Esophagus mucosa (tissue), 1 donor: Measurements from ENCODE around the gene PLOD1. TPM values are rescaled to one million over a fixed set of nuclear protein-coding genes. Genes with fewer than 3 reads are reported as not detected.
"Not testable (repeated sequence)": the region's sequence is repeated elsewhere in the genome, so short reads cannot be mapped to it uniquely, and the experiment has no call there.

ENCODE experiments used
- ATAC-seq: fragments of 200-7000 bp; cut with Tn5 transposase; one replicate; pipeline ENCODE4 v1.9.1; 2020
- total RNA-seq: library from RNA; stranded (reverse); gene quantifications from one replicate; pipeline ENCODE4 v1.2.4, GENCODE V29; 2023
- donor health status: DM: yes; HTN: yes; CAD: no.

The PLOD1 gene
- 26.5 TPM for total RNA-seq

DNA sequence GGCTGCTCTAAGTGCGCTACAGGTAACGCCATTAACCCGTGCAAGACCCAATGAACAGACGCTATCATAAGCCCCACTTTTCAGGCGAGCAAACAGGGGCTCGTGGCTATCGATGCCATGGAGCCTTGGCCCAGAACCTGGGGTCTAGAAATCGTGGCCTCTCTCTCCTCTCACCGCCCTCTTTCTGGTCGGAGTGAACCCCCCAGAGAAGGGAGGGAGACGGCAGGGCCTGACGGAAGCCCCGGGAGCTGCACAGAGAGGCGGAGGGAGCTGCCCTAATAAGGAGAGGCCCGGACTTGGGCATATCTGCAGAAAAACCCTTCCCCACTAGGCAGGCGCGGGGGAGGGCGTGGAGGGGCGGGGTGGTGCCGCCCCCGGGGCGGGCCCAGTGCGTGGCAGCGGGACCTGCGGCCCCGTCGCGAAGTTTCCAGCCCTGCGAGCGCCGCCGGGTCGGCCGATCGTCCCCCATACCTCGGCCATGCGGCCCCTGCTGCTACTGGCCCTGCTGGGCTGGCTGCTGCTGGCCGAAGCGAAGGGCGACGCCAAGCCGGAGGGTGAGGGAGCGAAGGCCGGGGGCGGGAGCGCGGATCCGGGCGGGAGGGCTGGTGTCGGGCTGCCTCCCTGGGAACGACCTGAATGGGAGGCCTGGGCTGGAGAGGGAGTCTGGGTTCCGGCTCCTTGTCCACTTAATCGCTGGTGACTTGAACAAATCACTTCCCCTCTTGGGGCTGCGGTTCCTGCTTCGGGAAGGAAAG, at the start of gene PLOD1:
Gene PLOD1 (plus strand): TSS at position 416 of the 755 bp plus-strand sequence. CDS start 63 bp downstream, at position 479.
- peak; percentile 96 for ATAC-seq

DNA sequence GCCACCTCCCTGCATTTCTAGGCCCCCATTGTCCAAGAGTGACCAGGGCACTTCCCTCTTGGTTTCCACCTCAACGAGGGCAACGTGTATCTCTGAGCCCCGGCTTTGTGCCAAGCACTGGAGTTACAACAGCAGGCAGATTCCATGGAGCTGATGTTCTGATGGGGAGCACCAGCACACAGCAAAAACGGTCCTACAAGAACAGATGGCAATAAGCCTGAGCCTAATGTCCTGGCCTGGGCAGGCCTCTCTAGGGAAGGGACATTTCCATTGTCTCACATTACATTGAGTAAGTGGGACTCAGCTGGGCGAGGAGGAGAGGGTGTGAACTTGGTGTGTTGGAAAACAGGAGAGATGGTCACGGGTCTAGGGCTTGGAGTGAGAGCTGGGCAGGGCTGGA, 48.6 kb upstream of the PLOD1 start:
- no peak for ATAC-seq

DNA sequence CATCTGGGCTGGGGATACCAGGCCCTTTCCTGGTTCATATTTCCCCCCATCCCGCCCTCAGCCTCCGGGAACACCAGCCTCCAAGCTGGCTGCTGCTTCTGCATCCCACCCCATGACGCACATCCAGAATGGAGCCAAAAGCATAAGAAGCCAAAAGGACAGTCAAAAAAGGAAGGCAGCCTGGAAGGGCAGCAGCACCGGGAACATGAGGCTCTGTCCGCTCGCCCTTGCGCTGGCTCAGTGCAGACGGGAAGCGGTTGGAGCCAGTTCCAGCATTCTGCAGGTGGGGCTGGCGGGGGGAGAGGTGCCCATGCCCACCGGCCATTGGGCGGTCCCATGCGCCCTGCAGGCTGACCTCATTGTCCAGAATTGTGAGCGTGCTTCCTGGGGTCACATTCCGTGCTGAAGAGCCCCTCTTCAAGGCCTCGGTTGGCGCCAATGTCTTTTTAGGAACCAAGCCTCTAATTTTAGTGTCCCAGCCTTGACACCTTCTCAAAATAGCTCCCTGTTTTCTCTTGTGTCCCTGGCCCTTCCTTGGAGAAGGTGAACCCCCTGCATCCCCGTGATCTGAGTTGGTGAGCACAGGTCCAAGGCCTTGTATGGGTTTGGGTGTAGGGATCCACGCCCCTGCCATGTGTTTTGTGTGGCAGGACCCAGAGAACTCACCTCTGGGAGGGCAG, 47.4 kb upstream of the PLOD1 start:
- no peak for ATAC-seq

DNA sequence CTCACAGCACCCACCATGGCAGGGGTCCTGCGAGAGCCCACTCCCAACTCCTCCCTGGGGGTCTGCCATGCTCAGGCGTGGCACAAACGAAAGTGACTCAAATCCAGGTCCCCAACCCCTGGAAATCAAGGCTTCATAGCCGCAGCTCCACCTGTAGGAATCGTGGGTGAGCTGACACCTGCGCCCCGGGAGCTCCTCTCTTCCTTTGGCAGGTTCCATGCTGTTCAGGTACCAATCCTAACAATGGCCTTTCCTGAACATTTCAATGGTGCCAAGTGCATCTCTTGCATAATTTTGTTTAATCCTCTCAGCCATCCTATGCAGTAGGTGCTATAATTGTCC, 46.9 kb upstream of the PLOD1 start:
- no peak for ATAC-seq

DNA sequence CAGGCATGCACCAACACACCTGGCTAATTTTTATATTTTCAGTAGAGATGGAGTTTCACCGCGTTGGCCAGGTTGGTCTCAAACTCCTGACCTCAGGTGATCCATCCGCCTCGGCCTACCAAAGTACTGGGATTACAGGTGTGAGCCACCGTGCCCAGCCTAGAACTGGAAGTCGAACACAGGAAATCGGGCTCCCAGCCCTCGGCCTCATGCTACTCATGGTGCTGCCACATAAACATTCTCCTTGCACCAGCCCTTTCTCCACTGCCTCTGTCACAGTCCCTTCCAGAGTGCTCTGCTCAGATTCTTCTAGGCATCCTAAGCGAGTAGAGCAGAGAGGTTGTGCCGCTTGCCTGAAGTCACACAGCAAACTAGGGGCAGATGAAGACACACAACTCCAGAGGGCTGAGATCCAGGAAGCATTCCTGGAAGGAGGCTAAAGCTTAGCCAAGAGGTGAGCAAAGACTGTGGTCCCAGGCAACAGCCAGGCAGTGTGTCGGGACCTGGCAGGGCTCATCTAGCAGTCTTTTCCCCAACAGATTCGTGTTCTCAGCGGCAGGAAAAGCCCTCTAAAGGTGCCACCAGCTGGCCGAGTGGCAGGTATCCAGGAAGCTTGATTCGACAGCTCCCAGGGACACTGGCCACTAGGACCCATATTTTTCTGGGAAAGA, 46.2 kb upstream of the PLOD1 start:
- ATAC-seq: no peak

DNA sequence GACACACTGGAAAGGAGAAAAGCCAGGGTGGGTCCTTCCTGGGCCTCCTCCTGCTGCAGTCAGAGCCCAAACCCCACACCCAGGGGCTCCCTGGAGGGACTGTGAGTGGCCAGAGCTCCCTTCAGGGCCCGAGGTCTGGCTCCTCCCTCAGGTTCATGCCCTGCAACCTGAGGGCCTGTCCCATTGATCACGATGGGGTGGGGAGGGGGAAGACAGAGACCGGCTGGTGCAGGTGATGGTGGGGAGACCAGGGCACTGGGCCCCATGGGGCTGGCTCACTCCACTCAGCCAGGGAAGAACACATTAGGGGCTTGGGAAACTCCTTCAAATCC, 45.7 kb upstream of the PLOD1 start:
- ATAC-seq: no peak

DNA sequence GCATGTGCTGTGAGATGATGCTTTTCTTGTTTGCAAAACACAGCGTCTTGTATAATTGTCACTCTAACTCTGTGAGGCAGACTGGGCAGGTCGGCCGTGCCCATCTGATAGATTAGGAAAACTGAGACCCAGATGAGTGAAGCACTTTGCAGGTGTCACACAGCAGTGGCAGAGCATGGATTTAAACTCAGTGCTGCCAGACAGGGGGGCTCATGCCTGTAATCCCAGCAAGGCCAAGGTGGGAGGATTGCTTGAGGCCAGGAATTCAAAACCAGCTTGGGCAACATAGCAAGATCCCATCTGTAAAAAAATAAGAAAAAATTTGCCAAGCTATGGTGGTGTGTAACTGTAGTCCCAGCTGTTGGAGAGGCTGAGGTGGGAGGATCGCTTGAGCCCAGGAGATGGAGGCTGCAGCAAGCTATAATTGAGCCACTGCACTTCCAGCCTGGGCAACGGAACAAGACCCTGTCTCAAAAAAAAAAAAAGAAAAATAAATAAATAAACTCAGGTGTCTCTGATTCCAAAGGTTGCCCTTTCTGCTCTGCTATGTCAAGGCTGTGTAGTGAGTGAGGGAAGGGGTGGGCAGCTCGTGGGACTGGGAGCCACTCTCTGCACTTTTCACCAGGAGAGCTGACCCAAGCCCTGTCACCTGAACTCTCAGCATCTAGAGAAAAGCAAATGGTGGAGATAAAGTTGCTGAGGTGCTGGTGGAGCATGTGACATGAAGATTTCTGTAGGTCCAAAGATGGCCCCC, 42.9 kb upstream of the PLOD1 start:
- ATAC-seq: no peak

DNA sequence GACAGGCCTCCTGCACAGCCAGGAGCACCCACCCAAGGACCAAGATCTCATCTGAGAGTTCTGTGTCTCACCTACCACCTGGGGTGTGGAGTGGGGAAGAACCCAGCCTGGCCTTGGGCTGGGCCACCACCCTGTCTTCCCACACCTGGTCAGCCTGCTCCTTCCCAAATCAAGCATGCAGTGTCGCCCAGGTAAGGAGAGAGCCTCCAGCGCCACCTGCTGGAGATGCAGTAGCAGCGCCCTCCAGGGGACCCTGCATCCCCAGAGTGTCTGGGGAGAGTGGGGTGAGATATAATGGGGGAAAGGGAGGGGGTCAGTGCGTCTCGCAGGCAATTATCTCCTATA, 40.6 kb upstream of the PLOD1 start:
- ATAC-seq: peak; percentile 94

DNA sequence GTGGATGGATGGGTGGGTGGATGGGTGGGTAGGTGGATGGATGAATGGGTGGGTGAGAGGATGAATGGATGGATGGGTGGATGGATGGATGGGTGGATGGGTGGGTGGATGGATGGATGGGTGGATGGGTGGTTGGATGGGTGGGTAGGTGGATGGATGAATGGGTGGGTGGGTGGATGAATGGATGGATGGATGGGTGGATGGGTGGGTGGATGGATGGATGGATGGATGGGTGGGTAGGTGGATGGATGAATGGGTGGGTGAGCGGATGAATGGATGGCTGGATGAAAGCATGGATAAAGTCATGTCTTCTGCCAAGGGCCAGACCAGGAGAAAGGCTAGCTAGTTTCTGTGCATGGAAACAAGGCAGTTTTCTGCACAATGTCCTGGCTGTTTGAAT, 40.0 kb upstream of the PLOD1 start:
- ATAC-seq: not testable (repeated sequence)

DNA sequence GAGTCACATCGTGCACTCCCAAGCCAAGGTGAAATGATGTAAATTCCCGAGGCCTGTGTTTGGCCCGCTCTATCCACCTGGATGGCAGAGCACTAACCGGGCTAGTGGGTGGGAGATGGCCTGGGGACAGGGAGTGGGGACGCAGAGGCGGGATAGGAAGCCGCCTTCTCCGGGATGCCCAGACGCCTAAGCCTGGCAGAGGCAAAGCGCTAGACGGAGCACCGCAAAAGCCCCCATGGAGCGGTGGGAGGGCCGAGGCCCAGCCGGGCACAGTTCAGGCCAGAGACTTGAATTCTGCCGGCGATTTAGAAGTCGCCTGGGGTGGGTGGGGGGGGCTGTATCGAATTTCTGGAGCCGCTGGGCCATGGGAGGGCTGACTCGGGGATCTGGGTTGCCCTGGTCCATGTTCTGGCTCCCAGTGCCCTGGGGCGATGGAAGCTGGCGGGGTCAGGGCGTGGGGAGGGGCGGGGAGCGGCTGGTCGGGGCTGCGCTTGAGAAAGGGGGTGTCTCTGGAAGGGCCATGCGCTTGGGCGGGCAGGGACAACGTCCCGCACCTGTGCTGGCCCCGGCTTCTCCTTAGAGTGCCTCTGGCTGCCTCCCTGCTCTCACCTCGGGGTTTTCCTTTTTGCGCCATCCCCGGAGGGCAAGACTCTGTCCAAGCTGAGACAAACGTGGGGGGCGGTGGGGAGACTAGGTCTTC, 36.3 kb upstream of the PLOD1 start:
- no peak for ATAC-seq

DNA sequence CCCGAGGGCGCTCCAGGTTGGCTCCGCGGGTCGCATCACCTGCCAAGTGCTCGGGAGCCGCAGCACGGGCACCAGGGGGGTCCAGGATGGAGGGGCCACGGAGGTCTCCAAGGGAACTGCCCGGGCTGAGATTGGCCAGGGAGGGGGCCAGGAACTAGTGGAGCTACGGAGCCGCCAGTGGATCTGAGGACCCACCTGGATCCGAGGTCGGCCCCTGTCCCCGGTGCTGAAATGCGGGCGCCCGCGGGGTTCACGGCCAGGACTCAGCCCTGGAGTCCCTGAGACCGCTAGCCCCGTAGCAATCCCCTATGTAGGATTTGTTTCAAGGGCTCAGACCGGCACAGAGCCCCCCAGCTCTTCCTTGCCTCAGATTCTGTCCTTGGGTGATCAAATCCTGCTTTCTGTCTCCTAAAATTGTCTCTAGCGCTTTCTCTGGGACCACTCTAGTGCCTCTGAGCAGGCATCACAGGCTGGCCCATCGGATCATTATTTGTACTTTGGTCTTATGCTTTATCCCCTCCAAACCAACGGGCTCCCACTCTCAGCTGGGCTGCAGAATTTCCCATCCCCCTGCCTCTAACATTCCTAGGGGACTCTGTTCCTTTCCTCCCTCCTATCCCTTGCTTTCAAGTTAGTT, 35.6 kb upstream of the PLOD1 start:
- ATAC-seq: no peak

DNA sequence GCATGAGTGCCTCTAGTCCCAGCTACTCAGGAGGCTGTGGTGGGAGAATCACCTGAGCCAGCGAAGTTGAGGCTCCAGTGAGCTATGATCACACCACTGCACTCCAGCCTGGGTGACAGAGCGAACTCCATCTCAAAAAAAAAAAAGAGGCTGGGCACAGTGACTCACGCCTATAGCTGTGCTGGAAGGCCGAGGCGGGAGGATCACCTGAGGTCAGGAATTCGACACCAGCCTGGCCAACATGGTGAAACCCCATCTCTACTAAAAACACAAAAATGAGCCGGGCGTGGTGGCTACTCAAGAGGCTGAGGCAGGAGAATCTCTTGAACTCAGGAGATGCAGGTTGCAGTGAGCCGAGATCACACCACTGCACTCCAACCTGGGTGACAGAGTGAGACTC, 33.1 kb upstream of the PLOD1 start:
- peak; percentile 42 for ATAC-seq

DNA sequence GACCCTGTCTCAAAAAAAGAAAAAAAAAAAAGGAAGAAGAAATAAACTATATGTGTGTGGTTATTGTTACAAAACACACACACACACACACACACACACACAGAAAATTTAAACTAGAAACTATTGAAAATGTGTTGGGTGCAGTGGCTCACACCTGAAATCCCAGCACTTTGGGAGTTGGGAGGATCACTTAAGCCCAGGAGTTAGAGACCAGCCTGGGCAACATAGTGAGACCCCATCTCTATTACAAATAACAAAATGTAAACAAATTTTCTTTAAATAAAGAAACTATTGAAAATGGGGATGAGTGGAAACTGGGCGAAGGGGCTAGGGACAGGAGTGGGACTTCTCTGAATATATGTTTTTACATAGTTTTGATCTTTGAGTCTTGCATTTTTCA, 31.3 kb upstream of the PLOD1 start:
- ATAC-seq: no peak

DNA sequence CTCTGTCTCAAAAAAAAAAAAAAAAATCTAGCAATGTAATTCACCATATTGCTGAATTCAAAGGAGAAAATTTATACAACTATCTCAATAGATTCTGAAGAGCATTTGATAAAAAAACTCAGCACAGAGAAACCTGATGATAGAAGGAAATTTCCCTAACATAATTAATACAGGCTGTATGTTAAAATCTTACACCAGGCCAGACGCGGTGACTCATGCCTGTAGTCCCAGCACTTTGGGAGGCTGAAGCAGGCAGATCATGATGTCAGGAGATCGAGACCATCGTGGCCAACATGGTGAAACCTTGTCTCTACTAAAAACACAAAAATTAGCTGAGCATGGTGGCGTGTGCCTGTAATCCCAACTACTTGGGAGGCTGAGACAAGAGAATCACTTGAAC, 30.4 kb upstream of the PLOD1 start:
- not testable (repeated sequence) for ATAC-seq

DNA sequence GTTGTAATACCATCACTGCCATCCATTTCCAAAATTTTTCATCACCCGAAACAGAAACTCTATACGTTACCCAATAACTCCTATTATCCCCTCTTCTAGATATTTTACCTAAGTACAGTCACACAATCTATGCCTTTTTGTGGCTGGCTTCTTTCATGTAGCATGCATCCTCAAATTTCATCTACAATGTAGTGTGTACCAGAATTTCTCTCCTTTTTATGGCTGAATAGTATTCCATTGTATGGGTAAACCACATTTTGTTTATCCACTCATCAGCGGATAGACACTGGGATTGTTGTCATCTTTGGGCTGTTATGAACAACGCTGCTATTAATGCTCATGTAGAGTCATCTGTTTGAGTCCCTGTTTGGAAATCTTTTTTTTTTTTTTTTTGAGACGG, 29.5 kb upstream of the PLOD1 start:
- no peak for ATAC-seq

DNA sequence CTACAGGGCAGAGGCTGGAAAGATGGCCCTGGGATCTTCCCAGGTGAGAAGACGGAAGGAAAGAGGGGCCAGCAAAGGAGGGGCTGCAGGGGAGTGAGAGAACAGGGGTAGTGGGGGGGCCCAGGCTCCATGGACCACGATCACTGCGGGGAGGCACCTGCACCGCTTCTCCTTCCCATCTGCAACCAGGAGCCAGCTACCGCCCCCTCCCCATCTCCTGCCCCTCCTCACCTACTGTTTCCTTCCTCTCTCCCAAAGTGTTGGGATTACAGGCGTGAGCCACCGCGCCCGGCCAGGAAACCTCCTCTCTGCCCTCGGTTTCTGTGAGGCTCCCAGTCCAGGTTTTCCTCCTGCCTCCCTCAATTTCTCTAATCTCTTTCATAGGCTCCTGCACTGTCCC, 27.6 kb upstream of the PLOD1 start:
- ATAC-seq: no peak

DNA sequence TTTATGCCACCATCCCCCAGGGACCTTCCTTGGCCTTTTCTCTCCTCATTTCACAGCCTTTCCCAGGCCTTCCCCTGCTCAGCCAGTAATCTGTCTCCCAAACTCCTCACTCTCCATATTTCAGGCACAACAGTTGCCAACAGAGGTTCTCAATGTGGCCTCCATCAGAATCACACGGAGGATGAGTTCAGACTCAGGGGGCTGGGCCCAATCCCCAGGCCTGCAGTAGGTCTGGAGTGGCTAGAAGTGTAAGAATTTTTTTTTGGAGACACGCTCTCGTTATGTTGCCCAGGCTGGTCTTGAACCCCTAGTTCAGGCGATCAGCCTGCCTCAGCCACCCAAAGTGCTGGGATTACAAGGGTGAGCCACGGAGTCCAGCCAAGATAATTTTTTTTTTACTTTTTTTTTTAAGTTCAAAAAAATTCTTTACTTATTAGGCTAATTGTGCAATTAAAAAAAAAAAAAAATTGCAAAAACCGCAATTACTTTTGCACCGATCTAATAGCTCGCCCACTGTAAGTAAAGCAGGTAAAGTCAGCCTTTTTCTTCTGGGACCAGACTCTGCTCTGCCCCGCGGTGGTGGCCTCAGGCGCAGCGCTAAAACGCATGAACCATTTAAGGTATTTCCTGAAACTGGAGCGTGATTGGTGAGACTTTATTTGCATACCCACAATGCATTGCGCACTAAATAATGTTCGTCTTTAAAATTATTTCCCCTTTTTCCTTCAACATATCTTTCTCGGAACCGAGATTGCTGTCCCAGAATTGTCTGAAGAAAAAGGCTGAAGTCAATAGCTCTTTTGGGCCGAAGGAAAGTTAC, 27.0 kb upstream of the PLOD1 start:
- peak; percentile 87 for ATAC-seq

DNA sequence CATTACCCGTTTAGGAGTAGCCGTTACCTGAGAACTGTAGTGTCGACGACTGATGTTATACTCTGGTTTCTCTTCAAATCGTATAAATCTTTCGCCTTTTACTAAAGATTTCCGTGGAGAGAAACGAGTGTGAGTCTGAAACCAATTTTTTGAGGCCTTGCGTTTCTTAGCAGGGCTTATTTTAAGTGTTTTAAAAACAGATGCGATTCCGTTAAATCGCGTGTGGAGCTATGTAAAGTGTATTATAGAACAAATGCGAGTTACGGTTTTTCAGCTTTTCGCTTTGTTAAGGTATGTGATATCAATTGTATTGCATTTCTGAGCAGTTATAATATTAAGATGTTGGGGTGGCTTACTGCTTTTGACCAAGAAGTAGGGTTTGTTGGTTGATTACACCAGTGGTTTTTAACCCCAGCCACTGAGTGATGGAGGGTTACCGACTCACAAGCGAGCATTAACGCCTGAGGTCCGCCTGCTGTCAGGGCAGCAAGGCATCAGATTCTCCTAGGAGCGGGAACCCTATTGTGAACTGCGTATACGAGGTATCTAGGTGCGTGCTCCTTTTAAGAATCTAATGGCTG, 26.3 kb upstream of the PLOD1 start:
- ATAC-seq: peak; percentile 66

DNA sequence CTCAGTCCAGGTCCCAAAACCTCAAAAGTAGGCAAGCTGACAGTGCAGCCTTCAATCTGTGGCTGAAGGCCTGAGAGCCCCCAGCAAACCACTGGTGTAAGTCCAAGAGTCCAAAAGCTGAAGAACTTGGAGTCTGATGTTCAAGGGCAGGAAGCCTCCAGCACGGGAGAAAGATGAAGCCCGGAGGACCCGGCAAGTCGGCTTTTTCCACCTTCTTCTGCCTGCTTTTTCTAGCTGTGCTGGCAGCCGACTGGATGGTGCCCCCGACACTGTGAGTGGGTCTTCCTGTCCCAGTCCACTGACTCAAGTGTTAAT, 23.6 kb upstream of the PLOD1 start:
- ATAC-seq: not testable (repeated sequence)

DNA sequence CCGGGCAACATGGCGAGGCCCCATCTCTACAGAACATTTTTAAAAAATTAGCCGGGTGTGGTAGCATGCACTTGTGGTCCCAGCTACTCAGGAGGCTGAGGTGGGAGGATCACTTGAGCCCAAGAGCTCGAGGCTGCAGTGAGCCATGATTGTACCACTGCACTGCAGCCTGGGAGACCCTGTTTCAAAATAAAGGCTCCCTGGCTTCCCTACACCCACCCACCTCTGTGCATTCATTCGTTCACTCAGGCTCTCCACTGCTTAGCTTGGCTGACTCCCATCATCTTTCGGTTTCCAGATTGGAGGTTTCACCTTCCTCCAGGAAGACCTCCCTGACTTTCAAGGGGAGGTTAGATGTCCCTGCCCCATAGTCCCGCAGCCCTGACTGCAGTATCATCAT, 22.5 kb upstream of the PLOD1 start:
- no peak for ATAC-seq
